HCT116 (cell line): ENCODE data around the gene ADAM15. TPM values are rescaled to one million over a fixed set of nuclear protein-coding genes. Genes with fewer than 3 reads are reported as not detected.
A peak's percentile ranks its signal among the peaks of the same experiment; 100 is the strongest.

Experiments
- CEBPB ChIP-seq: IDR thresholded peaks from 2 replicates; pipeline ENCODE4 v1.6.1; 2012; ENCODE audit warnings: low read depth
- EZH2 ChIP-seq: fragments of 200-600 bp; sonication (generic); IDR thresholded peaks from 2 replicates; pipeline ENCODE4 v1.6.1; 2017; ENCODE audit warnings: antibody characterized with exemption, mixed run types
- MAX ChIP-seq: IDR thresholded peaks from 2 replicates; pipeline ENCODE4 v1.6.1; 2012
- POLR2A ChIP-seq: IDR thresholded peaks from 2 replicates; pipeline ENCODE4 v1.7.0; 2011; ENCODE audit warnings: borderline replicate concordance; ENCODE audit not compliant: insufficient read depth, insufficient read length; ENCODE audit errors: extremely low read depth
- POLR2AphosphoS5 ChIP-seq: IDR thresholded peaks from 2 replicates; pipeline ENCODE4 v1.6.1; 2011; ENCODE audit warnings: mild to moderate bottlenecking, low read depth, low read length, moderate library complexity
- SIN3A ChIP-seq: IDR thresholded peaks from 2 replicates; pipeline ENCODE4 v1.6.1; 2012; ENCODE audit warnings: low read depth
- SRF ChIP-seq: IDR thresholded peaks from 2 replicates; pipeline ENCODE4 v1.6.1; 2012; ENCODE audit warnings: low read depth
- TCF7L2 ChIP-seq: IDR thresholded peaks from 2 replicates; pipeline ENCODE4 v1.7.0; 2011; ENCODE audit warnings: borderline replicate concordance, inconsistent platforms; ENCODE audit not compliant: insufficient read depth, insufficient read length; ENCODE audit errors: extremely low read depth
- YY1 ChIP-seq: IDR thresholded peaks from 2 replicates; pipeline ENCODE4 v1.6.1; 2011; ENCODE audit warnings: low read length, low read depth, moderate library complexity, mild to moderate bottlenecking; ENCODE audit not compliant: insufficient replicate concordance; ENCODE audit errors: extremely low read depth
- ZFX ChIP-seq: fragments of 450-650 bp; IDR thresholded peaks from 2 replicates; pipeline ENCODE4 v1.6.1; 2017
- total RNA-seq: library from RNA; stranded (reverse); gene quantifications from one replicate; pipeline ENCODE4 v1.2.1, GENCODE V29; 2021; ENCODE audit not compliant: unreplicated experiment
- TF ChIP-seq, protein P1 (sequence below): IDR thresholded peaks from 2 replicates; pipeline ENCODE4 v1.6.1; 2012; ENCODE audit warnings: low read depth
- TF ChIP-seq, protein P2 (sequence below), 3 experiments: fragments of 200-600 bp in 1 of 3; sonication (generic) in 1 of 3; IDR thresholded peaks in 2 of 3; conservative IDR thresholded peaks in 1 of 3; 2 replicates each; pipeline ENCODE4 v1.5.1; 2012 to 2017; ENCODE audit warnings: low read depth in 2 of 3, low read length in 2 of 3, antibody characterized with exemption in 1 of 3, borderline replicate concordance in 1 of 3, control low read depth in 1 of 3, mild to moderate bottlenecking in 1 of 3, mixed read lengths in 1 of 3, mixed run types in 1 of 3, moderate library complexity in 1 of 3; ENCODE audit not compliant: insufficient read depth in 1 of 3
- TF ChIP-seq, protein P3 (sequence below): IDR thresholded peaks from 2 replicates; pipeline ENCODE4 v1.6.1; 2012

ADAM15 gene
- total RNA-seq, 1 experiment from 2014 or later, result 149 TPM

DNA sequence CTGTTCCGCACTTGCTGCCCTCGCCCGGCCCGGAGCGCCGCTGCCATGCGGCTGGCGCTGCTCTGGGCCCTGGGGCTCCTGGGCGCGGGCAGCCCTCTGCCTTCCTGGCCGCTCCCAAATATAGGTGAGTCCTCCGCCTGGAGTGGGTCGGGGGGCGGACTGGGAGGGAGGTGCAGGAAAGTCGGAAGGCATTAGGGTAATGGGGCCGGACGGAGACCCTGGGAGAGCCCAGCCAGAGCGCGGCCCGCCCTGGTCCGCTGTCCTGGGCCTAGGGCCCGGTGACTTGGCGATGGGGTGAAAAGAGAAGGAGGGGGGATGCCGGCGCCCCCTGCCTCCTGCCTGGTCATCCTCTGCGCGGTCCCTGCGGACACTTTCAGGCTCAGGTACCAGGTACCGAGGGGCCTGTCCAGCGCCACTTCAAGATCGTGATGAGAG lies 243 bp downstream of the ADAM15 start (continued):
- TF ChIP-seq, protein P1, sequence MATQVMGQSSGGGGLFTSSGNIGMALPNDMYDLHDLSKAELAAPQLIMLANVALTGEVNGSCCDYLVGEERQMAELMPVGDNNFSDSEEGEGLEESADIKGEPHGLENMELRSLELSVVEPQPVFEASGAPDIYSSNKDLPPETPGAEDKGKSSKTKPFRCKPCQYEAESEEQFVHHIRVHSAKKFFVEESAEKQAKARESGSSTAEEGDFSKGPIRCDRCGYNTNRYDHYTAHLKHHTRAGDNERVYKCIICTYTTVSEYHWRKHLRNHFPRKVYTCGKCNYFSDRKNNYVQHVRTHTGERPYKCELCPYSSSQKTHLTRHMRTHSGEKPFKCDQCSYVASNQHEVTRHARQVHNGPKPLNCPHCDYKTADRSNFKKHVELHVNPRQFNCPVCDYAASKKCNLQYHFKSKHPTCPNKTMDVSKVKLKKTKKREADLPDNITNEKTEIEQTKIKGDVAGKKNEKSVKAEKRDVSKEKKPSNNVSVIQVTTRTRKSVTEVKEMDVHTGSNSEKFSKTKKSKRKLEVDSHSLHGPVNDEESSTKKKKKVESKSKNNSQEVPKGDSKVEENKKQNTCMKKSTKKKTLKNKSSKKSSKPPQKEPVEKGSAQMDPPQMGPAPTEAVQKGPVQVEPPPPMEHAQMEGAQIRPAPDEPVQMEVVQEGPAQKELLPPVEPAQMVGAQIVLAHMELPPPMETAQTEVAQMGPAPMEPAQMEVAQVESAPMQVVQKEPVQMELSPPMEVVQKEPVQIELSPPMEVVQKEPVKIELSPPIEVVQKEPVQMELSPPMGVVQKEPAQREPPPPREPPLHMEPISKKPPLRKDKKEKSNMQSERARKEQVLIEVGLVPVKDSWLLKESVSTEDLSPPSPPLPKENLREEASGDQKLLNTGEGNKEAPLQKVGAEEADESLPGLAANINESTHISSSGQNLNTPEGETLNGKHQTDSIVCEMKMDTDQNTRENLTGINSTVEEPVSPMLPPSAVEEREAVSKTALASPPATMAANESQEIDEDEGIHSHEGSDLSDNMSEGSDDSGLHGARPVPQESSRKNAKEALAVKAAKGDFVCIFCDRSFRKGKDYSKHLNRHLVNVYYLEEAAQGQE, result no peak
- TF ChIP-seq, protein P2, sequence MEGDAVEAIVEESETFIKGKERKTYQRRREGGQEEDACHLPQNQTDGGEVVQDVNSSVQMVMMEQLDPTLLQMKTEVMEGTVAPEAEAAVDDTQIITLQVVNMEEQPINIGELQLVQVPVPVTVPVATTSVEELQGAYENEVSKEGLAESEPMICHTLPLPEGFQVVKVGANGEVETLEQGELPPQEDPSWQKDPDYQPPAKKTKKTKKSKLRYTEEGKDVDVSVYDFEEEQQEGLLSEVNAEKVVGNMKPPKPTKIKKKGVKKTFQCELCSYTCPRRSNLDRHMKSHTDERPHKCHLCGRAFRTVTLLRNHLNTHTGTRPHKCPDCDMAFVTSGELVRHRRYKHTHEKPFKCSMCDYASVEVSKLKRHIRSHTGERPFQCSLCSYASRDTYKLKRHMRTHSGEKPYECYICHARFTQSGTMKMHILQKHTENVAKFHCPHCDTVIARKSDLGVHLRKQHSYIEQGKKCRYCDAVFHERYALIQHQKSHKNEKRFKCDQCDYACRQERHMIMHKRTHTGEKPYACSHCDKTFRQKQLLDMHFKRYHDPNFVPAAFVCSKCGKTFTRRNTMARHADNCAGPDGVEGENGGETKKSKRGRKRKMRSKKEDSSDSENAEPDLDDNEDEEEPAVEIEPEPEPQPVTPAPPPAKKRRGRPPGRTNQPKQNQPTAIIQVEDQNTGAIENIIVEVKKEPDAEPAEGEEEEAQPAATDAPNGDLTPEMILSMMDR (IDR thresholded peaks at IDR 0.05 in 2 of 3, conservative IDR thresholded peaks at IDR 0.05 in 1 of 3; ENCODE audit: borderline replicate concordance in 1 of 3, insufficient read depth in 1 of 3, low read depth in 2 of 3, low read length in 2 of 3), result no peak
- TF ChIP-seq ZFX, result peak; percentile 70; the same call in 1 of the 2 replicates
- no peak for TF ChIP-seq YY1
- TF ChIP-seq TCF7L2, result no peak
- no peak for TF ChIP-seq SIN3A
- no peak for TF ChIP-seq MAX
- no peak for TF ChIP-seq EZH2
- peak; percentile 82 for TF ChIP-seq POLR2AphosphoS5
- TF ChIP-seq POLR2A, result peak; percentile 53
- no peak for TF ChIP-seq CEBPB
- TF ChIP-seq SRF, result no peak
- TF ChIP-seq, protein P3, sequence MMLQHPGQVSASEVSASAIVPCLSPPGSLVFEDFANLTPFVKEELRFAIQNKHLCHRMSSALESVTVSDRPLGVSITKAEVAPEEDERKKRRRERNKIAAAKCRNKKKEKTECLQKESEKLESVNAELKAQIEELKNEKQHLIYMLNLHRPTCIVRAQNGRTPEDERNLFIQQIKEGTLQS, result no peak
